H1 (cell line): Measurements from ENCODE around the gene TRIM24.
"Not testable (repeated sequence)": the region's sequence is repeated elsewhere in the genome, so short reads cannot be mapped to it uniquely, and the experiment has no call there.

Source experiments
- CBX8 ChIP-seq: fragments of 300-800, 300-1000 bp; sonication (generic); IDR thresholded peaks from 2 replicates; pipeline ENCODE4 v1.7.1; 2016; ENCODE audit warnings: low read depth, low read length, borderline replicate concordance
- POLR2A ChIP-seq, 2 experiments: IDR thresholded peaks; 1 replicate in 1 of 2; 2 replicates in 1 of 2; pipeline ENCODE4 v1.6.1; 2011; ENCODE audit warnings: low read depth in 2 of 2, low read length in 2 of 2, mild to moderate bottlenecking in 2 of 2; ENCODE audit errors: control extremely low read depth in 1 of 2
- RAD21 ChIP-seq, 2 experiments: IDR thresholded peaks in 1 of 2; conservative IDR thresholded peaks in 1 of 2; 2 replicates each; pipeline ENCODE4 v1.6.1; 2011; ENCODE audit warnings: low read depth in 2 of 2, low read length in 2 of 2, improper control_type of control experiment in 1 of 2, inconsistent platforms in 1 of 2, mild to moderate bottlenecking in 1 of 2, moderate library complexity in 1 of 2
- TAF1 ChIP-seq: IDR thresholded peaks from 2 replicates; pipeline ENCODE4 v1.6.1; 2011; ENCODE audit warnings: mild to moderate bottlenecking, low read depth, low read length
- TF ChIP-seq, protein P1 (sequence below), 3 experiments: IDR thresholded peaks; 1 replicate in 2 of 3; 2 replicates in 1 of 3; pipeline versions ENCODE4 v1.5.1 to v1.6.1; 2011; ENCODE audit warnings: low read length in 3 of 3, mild to moderate bottlenecking in 3 of 3, inconsistent platforms in 2 of 3, low read depth in 1 of 3, moderate library complexity in 1 of 3; ENCODE audit not compliant: insufficient read depth in 1 of 3; ENCODE audit errors: control extremely low read depth in 1 of 3

DNA sequence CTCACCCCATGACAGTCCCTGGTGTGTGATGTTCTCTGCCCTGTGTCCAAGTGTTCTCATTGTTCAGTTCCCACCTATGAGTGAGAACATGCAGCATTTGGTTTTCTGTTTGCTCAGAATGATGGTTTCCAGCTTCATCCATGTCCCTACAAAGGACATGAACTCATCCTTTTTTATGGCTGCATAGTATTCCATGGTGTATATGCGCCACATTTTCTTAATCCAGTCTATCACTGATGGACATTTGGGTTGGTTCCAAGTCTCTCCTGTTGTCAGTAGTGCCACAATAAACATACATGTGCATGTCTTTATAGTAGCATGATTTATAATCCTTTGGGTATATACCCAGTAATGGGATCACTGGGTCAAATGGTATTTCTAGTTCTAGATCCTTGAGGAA, 25.4 kb downstream of the TRIM24 start:
- TF ChIP-seq, protein P1, sequence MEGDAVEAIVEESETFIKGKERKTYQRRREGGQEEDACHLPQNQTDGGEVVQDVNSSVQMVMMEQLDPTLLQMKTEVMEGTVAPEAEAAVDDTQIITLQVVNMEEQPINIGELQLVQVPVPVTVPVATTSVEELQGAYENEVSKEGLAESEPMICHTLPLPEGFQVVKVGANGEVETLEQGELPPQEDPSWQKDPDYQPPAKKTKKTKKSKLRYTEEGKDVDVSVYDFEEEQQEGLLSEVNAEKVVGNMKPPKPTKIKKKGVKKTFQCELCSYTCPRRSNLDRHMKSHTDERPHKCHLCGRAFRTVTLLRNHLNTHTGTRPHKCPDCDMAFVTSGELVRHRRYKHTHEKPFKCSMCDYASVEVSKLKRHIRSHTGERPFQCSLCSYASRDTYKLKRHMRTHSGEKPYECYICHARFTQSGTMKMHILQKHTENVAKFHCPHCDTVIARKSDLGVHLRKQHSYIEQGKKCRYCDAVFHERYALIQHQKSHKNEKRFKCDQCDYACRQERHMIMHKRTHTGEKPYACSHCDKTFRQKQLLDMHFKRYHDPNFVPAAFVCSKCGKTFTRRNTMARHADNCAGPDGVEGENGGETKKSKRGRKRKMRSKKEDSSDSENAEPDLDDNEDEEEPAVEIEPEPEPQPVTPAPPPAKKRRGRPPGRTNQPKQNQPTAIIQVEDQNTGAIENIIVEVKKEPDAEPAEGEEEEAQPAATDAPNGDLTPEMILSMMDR (IDR thresholded peaks at IDR 0.05; ENCODE audit: control extremely low read depth in 1 of 3, insufficient read depth in 1 of 3, low read depth in 1 of 3, low read length in 3 of 3), result not testable (repeated sequence)
- not testable (repeated sequence) for TF ChIP-seq RAD21 (IDR thresholded peaks at IDR 0.05 in 1 of 2, conservative IDR thresholded peaks at IDR 0.05 in 1 of 2; ENCODE audit: low read depth in 2 of 2, low read length in 2 of 2); TAF1; CBX8; POLR2A (IDR thresholded peaks at IDR 0.05; ENCODE audit: control extremely low read depth in 1 of 2, low read depth in 2 of 2, low read length in 2 of 2)
